HCT116 (cell line): Measurements from ENCODE around the gene PINK1. TPM values are rescaled to one million over a fixed set of nuclear protein-coding genes. Genes with fewer than 3 reads are reported as not detected.

ENCODE experiments used
- ATAC-seq: fragments of 200-7000 bp; cut with Tn5 transposase; 2 replicates; pipeline ENCODE4 v1.9.1; 2020; ENCODE audit warnings: mild to moderate bottlenecking, moderate library complexity
- BruUV-seq: library from RNA; stranded (reverse); fragments of 400-500 nt; replicated peaks from 2 replicates; lab custom pipeline; 2021; lab: Mats Ljungman, UMichigan
- CTCF ChIA-PET: fragments of 300-600 bp; sonication (Branson Sonifier 250); formaldehyde crosslinking; loops from one replicate; lab custom pipeline; 2021; ENCODE audit warnings: antibody characterized with exemption; lab: Charles Lee
- POLR2A ChIA-PET: fragments of 300-600, 350-600 bp; sonication (Branson Sonifier 250); formaldehyde crosslinking; loops from one replicate; lab custom pipeline; 2021; ENCODE audit warnings: antibody characterized with exemption; lab: Charles Lee
- RAD21 ChIA-PET, 2 experiments: fragments of 300-600 bp; sonication (Branson Sonifier 250); formaldehyde crosslinking; loops; one replicate each; lab custom pipeline; 2023; ENCODE audit warnings: low total read pairs in 2 of 2; ENCODE audit not compliant: uncharacterized antibody in 2 of 2, unreplicated experiment in 2 of 2, low non-redundant PET in 1 of 2; lab: Charles Lee
- DNase-seq: peaks from one replicate; pipeline ENCODE4 v3.0.0-alpha.2; 2010; ENCODE audit warnings: low read depth, low spot score
- H2AFZ ChIP-seq: fragments of 200-600 bp; shearing (Covaris generic), sonication (generic); 2 replicates; pipeline ENCODE4 v1.6.1; 2017; ENCODE audit warnings: low read depth, mixed run types, mixed read lengths, antibody characterized with exemption, low read length; ENCODE audit not compliant: poor library complexity, severe bottlenecking
- H3K27ac ChIP-seq: 2 replicates; pipeline ENCODE4 v1.5.1; 2012; ENCODE audit warnings: low read depth, low read length
- H3K27me3 ChIP-seq: fragments of 200-600 bp; sonication (generic); 2 replicates; pipeline ENCODE4 v1.6.1; 2016; ENCODE audit warnings: mixed run types, low read length, mixed read lengths; ENCODE audit not compliant: insufficient read depth
- H3K36me3 ChIP-seq, 2 experiments: fragments of 200-500 bp in 1 of 2; fragments of 200-600 bp in 1 of 2; sonication (Bioruptor generic) in 1 of 2; sonication (generic) in 1 of 2; 2 replicates each; pipeline versions ENCODE4 v1.5.1 to v1.6.1; 2014 to 2016; ENCODE audit warnings: low read length in 2 of 2, inconsistent platforms in 1 of 2, mixed read lengths in 1 of 2, mixed run types in 1 of 2; ENCODE audit not compliant: insufficient read depth in 2 of 2, control insufficient read depth in 1 of 2
- H3K4me1 ChIP-seq, 2 experiments: fragments of 200-600 bp in 1 of 2; sonication (generic) in 1 of 2; 2 replicates each; pipeline versions ENCODE4 v1.5.1 to v1.6.1; 2012 to 2017; ENCODE audit warnings: low read length in 2 of 2, inconsistent platforms in 1 of 2, mild to moderate bottlenecking in 1 of 2, mixed read lengths in 1 of 2, mixed run types in 1 of 2, moderate library complexity in 1 of 2; ENCODE audit not compliant: insufficient read depth in 2 of 2, control insufficient read depth in 1 of 2
- H3K4me2 ChIP-seq: fragments of 200-600 bp; sonication (generic); 2 replicates; pipeline ENCODE4 v1.6.1; 2017; ENCODE audit warnings: mixed run types, low read length, mixed read lengths
- H3K4me3 ChIP-seq, 2 experiments: fragments of 200-600 bp in 1 of 2; sonication (generic) in 1 of 2; replicated peaks in 1 of 2; 2 replicates each; pipeline ENCODE4 v1.5.1; 2011 to 2016; ENCODE audit warnings: low read length in 2 of 2, control low read depth in 1 of 2, low read depth in 1 of 2, mild to moderate bottlenecking in 1 of 2, mixed read lengths in 1 of 2, mixed run types in 1 of 2
- H3K79me2 ChIP-seq: fragments of 200-600 bp; sonication (generic); 2 replicates; pipeline ENCODE4 v1.6.1; 2017; ENCODE audit warnings: mild to moderate bottlenecking, mixed run types, low read length, moderate library complexity, mixed read lengths; ENCODE audit not compliant: insufficient read depth
- H3K9ac ChIP-seq: fragments of 200-600 bp; sonication (generic); 2 replicates; pipeline ENCODE4 v1.6.1; 2016; ENCODE audit warnings: low read length, mixed read lengths
- H3K9me2 ChIP-seq: fragments of 200-600 bp; sonication (generic), shearing (Covaris generic); 2 replicates; pipeline ENCODE4 v1.6.1; 2017; ENCODE audit warnings: mixed run types, mild to moderate bottlenecking, moderate library complexity; ENCODE audit not compliant: insufficient read depth
- H3K9me3 ChIP-seq, 2 experiments: fragments of 200-500 bp in 1 of 2; fragments of 200-600 bp in 1 of 2; sonication (Bioruptor generic) in 1 of 2; sonication (generic) in 1 of 2; 2 replicates each; pipeline ENCODE4 v1.6.1; 2014 to 2017; ENCODE audit warnings: low read length in 2 of 2, mixed read lengths in 2 of 2, inconsistent platforms in 1 of 2, low read depth in 1 of 2, mild to moderate bottlenecking in 1 of 2, mixed run types in 1 of 2, moderate library complexity in 1 of 2; ENCODE audit not compliant: control insufficient read depth in 1 of 2, insufficient read depth in 1 of 2
- H4K20me1 ChIP-seq: fragments of 200-600 bp; sonication (generic), shearing (Covaris generic); 2 replicates; pipeline ENCODE4 v1.6.1; 2017; ENCODE audit warnings: mixed run types, mild to moderate bottlenecking, moderate library complexity; ENCODE audit not compliant: insufficient read depth
- ATF3 ChIP-seq: IDR thresholded peaks from 2 replicates; pipeline ENCODE4 v1.6.1; 2012
- CBX3 ChIP-seq: IDR thresholded peaks from 2 replicates; pipeline ENCODE4 v1.6.1; 2012; ENCODE audit warnings: low read depth
- CEBPB ChIP-seq: IDR thresholded peaks from 2 replicates; pipeline ENCODE4 v1.6.1; 2012; ENCODE audit warnings: low read depth
- ELF1 ChIP-seq: IDR thresholded peaks from 2 replicates; pipeline ENCODE4 v1.6.1; 2012; ENCODE audit warnings: low read depth, borderline replicate concordance
- EZH2 ChIP-seq: fragments of 200-600 bp; sonication (generic); IDR thresholded peaks from 2 replicates; pipeline ENCODE4 v1.6.1; 2017; ENCODE audit warnings: antibody characterized with exemption, mixed run types
- JUND ChIP-seq: IDR thresholded peaks from 2 replicates; pipeline ENCODE4 v1.6.1; 2012
- MAX ChIP-seq: IDR thresholded peaks from 2 replicates; pipeline ENCODE4 v1.6.1; 2012
- POLR2A ChIP-seq: IDR thresholded peaks from 2 replicates; pipeline ENCODE4 v1.7.0; 2011; ENCODE audit warnings: borderline replicate concordance; ENCODE audit not compliant: insufficient read depth, insufficient read length; ENCODE audit errors: extremely low read depth
- POLR2AphosphoS5 ChIP-seq: IDR thresholded peaks from 2 replicates; pipeline ENCODE4 v1.6.1; 2011; ENCODE audit warnings: mild to moderate bottlenecking, low read depth, low read length, moderate library complexity
- RAD21 ChIP-seq: IDR thresholded peaks from 2 replicates; pipeline ENCODE4 v1.6.1; 2012; ENCODE audit warnings: low read depth, mild to moderate bottlenecking
- REST ChIP-seq: IDR thresholded peaks from 2 replicates; pipeline ENCODE4 v1.6.1; 2012; ENCODE audit warnings: low read depth
- SP1 ChIP-seq: IDR thresholded peaks from 2 replicates; pipeline ENCODE4 v1.6.1; 2012; ENCODE audit warnings: low read depth
- SRF ChIP-seq: IDR thresholded peaks from 2 replicates; pipeline ENCODE4 v1.6.1; 2012; ENCODE audit warnings: low read depth
- TCF7L2 ChIP-seq: IDR thresholded peaks from 2 replicates; pipeline ENCODE4 v1.7.0; 2011; ENCODE audit warnings: borderline replicate concordance, inconsistent platforms; ENCODE audit not compliant: insufficient read depth, insufficient read length; ENCODE audit errors: extremely low read depth
- YY1 ChIP-seq: IDR thresholded peaks from 2 replicates; pipeline ENCODE4 v1.6.1; 2011; ENCODE audit warnings: low read length, low read depth, moderate library complexity, mild to moderate bottlenecking; ENCODE audit not compliant: insufficient replicate concordance; ENCODE audit errors: extremely low read depth
- ZBTB33 ChIP-seq: IDR thresholded peaks from 2 replicates; pipeline ENCODE4 v1.6.1; 2011; ENCODE audit warnings: mild to moderate bottlenecking, low read length, moderate library complexity; ENCODE audit not compliant: insufficient replicate concordance; ENCODE audit errors: extremely low read depth
- ZFX ChIP-seq: fragments of 450-650 bp; IDR thresholded peaks from 2 replicates; pipeline ENCODE4 v1.6.1; 2017
- ZNF274 ChIP-seq: fragments of 200-500 bp; sonication (Bioruptor generic); IDR thresholded peaks from 2 replicates; pipeline ENCODE4 v1.6.1; 2014; ENCODE audit warnings: mild to moderate bottlenecking, low read depth, low read length, inconsistent platforms
- intact Hi-C: fragments of 100-400 bp; cut with micrococcal nuclease; formaldehyde crosslinking; loops from 2 replicates; pipeline ENCODE4 v1.10.0; 2022
- total RNA-seq: library from RNA; stranded (reverse); gene quantifications from one replicate; pipeline ENCODE4 v1.2.1, GENCODE V29; 2021; ENCODE audit not compliant: unreplicated experiment

Gene PINK1
- total RNA-seq, 1 experiment from 2014 or later, result 29.4 TPM

- no peak for DNase-seq
- Histone ChIP-seq H3K9ac (no peak overlapping the region), H3K4me1 (no peaks in the 10 kb centered on the region), H3K36me3 (no peaks in the 10 kb centered on the region), H3K9me2 (no peaks in the 10 kb centered on the region), H4K20me1 (no peaks in the 10 kb centered on the region), H2AFZ (no peak overlapping the region), H3K4me3 (no peak overlapping the region), H3K27ac (no peak overlapping the region), H3K4me2 (no peak overlapping the region), H3K9me3 (no peaks in the 10 kb centered on the region), H3K27me3 (no peaks in the 10 kb centered on the region), H3K79me2 (no peaks in the 10 kb centered on the region)
- no TSS peak for BruUV-seq
- ChIA-PET RAD21 (no interaction called here), POLR2A (no interaction called here), CTCF (no interaction called here)
- intact Hi-C loops, result no loop called here
- no peak for ATAC-seq
- TF ChIP-seq YY1, result no peak
- TF ChIP-seq SP1, result no peak
- TF ChIP-seq POLR2A, result no peak
- TF ChIP-seq ZFX, result no peak
- no peak for TF ChIP-seq ATF3
- TF ChIP-seq CBX3, result no peak
- no peak for TF ChIP-seq ZBTB33
- TF ChIP-seq EZH2, result no peak
- no peak for TF ChIP-seq ZNF274
- no peak for TF ChIP-seq POLR2AphosphoS5
- no peak for TF ChIP-seq ELF1
- TF ChIP-seq MAX, result no peak
- no peak for TF ChIP-seq JUND
- TF ChIP-seq RAD21, result no peak
- no peak for TF ChIP-seq TCF7L2
- no peak for TF ChIP-seq SRF
- TF ChIP-seq CEBPB, result no peak
- no peak for TF ChIP-seq REST
Measured at GRCh38 chr1:20689645-20690056, 56.4 kb downstream of the PINK1 start.
